KOPT-K1 (cell line): Measurements from ENCODE around the gene PTPRJ.

Experiments
- H3K27ac ChIP-seq: fragments of 200-600 bp; sonication (generic); 2 replicates; pipeline ENCODE4 v1.5.1; 2016; ENCODE audit warnings: antibody characterized with exemption, mild to moderate bottlenecking, low read depth, low read length; ENCODE audit not compliant: poor library complexity, severe bottlenecking
- H3K36me3 ChIP-seq: fragments of 200-600 bp; sonication (generic); 2 replicates; pipeline ENCODE4 v1.5.1; 2017; ENCODE audit warnings: antibody characterized with exemption, mild to moderate bottlenecking, low read length, moderate library complexity; ENCODE audit not compliant: insufficient read depth
- H3K9me3 ChIP-seq: fragments of 200-600 bp; sonication (generic); 2 replicates; pipeline ENCODE4 v1.5.1; 2017; ENCODE audit warnings: antibody characterized with exemption, low read length, mild to moderate bottlenecking; ENCODE audit not compliant: insufficient read depth, poor library complexity, severe bottlenecking

The PTPRJ gene

GRCh38 chr11:48091426-48092102, 111.2 kb downstream of the PTPRJ start:
- Histone ChIP-seq H3K36me3 (no peaks in the 10 kb centered on the region), H3K9me3 (no peaks in the 10 kb centered on the region), H3K27ac (no peak overlapping the region)

GRCh38 chr11:48093323-48093722, 113.0 kb downstream of the PTPRJ start:
- Histone ChIP-seq H3K9me3 (no peaks in the 10 kb centered on the region), H3K36me3 (no peaks in the 10 kb centered on the region), H3K27ac (no peak overlapping the region)

DNA sequence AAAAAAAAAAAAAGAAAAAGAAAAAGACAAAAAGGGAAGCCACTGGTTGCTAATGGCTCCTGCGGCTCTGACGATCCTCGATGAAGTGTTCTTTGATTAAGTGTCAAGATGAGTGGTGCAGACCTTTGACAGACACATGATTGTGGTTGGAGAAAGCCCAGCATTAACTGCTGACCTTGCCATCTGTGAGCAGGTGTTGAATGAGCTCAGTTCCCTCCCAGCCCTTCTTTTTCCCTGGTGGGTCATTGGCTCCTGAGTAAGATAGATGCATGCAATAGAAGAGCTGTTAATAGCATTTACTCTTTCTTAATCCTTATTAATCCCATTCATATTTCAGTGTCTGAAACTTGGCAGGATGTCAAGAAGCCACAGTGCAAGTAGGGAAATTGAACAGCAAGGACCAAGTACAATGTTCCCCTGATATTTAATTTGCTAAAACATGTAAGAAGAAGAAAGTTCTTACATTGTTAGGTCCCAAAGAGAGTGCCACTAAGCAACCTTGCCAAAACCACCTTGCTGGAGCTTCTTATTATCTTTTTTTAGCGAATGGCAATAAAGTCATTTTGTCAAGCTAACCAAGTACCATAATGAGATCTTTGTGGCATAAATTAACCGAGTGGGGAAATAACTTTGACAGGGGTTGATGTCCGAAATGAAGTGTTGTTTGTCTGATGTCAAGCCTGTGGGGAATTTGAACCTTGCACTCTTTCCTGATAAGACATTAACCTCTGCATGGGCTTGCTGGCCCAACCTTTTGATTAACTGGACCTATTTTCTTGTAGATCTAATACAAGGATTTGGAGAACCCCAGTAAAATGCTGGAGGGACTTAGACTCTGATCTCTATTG, 113.7 kb downstream of the PTPRJ start:
- no peak overlapping the region for H3K27ac ChIP-seq
- no peaks in the 10 kb centered on the region for H3K9me3 ChIP-seq
- no peaks in the 10 kb centered on the region for H3K36me3 ChIP-seq

GRCh38 chr11:48094643-48095339, 114.4 kb downstream of the PTPRJ start:
- no peaks in the 10 kb centered on the region for H3K9me3 ChIP-seq
- H3K36me3 ChIP-seq, result no peaks in the 10 kb centered on the region
- no peak overlapping the region for H3K27ac ChIP-seq

- Histone ChIP-seq H3K36me3 (no peaks in the 10 kb centered on the region), H3K27ac (no peak overlapping the region), H3K9me3 (no peaks in the 10 kb centered on the region)
These were observed 115.6 kb downstream of the PTPRJ start for GRCh38 chr11:48095779-48096470.

DNA sequence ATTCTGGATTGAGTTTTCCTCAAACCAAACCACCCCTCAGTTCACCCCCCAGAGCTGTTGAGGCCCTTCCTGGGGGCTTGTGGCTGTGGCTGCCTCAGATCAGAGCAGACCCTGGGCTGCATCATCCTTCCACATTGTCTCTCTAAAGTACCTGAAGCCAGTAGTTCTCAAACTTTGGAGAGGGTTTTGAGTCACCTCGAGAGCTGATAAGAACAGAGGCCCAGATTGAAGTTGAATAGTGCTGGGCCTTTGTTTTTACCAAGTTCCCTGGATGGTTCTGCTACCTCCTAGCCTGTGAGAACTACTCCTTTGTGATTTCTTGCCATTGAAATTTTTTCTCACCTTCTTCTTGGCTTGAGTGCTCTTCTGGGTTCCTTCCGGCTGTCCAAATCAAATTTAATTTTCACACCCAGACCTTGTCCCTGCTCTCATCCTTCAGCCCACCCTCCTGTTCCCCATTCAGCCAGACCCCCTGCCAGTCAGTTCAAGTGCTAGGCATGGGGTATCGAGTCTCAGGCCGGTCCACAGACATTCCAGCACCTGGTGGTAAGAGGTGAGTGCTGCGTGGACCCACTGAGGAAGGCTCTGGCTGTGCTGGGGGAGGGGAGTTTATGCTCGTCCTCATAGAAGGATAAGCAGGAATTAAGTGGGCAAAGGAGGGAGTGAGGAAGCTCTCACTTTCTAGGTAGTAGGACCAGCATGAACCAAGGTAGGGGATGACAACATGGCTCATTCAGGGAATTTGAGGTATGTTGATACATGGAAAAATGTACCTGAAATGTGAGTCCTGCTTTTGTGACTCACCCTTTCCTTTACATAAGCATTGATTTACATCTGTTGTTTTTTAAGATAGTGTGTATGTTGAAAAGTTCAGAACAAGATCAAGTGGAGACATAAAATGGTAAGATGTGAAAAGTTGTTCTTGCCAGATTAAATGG, 116.5 kb downstream of the PTPRJ start:
- Histone ChIP-seq H3K36me3 (no peaks in the 10 kb centered on the region), H3K9me3 (no peaks in the 10 kb centered on the region), H3K27ac (no peak overlapping the region)

DNA sequence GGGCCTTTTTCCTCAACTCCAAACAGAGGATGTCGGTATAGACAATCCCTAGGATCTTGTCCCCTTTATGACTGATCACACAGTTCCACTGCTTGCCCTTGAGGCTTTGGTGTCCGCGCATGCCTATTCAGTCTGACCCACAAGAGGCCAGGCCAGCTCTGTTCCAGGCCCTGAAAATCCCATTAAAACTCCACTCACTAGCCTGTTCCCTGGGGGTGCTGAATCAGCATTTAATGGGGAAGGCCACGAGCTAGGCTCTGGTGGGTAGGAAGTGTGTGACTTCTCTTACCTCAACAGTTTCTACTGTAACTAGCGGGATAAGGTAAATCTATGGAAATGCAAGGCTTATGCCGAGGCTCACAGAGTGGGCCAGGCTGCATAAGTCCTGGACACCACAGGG, 117.7 kb downstream of the PTPRJ start:
- Histone ChIP-seq H3K27ac (no peak overlapping the region), H3K9me3 (no peaks in the 10 kb centered on the region)

DNA sequence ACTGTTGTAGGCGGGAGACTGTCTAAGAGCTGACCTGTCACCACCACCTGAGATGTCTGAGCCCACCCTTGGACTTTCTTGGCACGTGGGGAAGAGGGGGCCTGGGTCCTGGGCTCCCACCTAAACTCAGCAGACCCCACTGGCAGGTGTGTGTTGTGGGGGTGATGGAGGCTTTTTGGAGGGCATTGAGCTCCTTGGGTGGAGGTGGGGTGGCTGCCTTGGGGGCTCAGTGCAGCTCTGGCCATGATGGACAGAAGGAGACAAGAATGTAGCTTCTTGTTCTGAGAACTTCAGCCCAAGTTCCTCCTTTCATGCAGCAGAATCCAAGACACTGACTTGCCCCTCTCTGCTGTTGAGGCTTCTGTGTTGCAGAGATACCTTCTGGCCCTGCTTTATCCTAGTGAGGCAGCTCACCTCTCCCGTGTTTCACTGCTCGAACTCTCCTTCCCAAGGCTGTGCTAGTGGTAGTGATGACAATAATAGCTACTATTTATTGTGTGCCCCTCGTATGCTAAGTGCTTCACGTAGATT, 119.6 kb downstream of the PTPRJ start:
- Histone ChIP-seq H3K36me3 (no peaks in the 10 kb centered on the region), H3K9me3 (no peaks in the 10 kb centered on the region), H3K27ac (no peak overlapping the region)

More for the DNA sequence above, 117.7 kb downstream of the PTPRJ start:
- H3K36me3 ChIP-seq, result no peaks in the 10 kb centered on the region

DNA sequence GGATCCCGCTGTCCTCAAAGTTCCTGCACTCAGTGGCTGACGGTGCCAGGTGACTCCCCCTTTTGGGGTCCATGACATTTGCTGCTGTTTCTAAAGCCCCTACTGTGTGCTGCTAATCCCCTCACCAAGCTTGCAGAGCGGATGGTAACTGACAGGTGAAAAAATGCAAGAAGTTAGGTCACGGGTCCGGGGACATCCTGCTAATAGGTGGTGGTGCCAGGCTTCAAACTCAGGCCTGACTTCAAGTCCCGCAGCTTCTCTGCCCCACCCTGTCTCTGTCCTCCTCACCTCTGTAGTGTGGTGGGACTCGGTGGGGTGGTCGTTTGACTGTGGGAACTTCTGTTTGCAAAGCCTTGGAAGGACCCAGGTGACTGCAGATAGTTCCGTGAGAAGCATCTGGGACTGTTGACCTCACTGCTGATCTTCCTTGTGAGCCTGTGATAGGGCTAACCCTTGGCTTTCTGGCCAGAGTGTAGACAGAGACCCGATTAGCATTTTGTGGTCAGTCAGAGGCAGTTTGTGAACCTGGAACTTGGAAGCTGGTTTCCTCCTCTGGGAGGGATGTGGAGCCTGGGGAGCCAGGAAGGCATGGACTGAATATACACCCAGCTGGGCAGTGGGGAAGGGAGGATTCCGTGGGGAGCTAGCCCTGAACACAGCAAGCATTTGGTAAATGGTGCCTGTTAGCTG, 120.8 kb downstream of the PTPRJ start:
- Histone ChIP-seq H3K36me3 (no peaks in the 10 kb centered on the region), H3K27ac (no peak overlapping the region), H3K9me3 (no peaks in the 10 kb centered on the region)

GRCh38 chr11:48101958-48102357, 121.6 kb downstream of the PTPRJ start:
- H3K9me3 ChIP-seq, result no peaks in the 10 kb centered on the region
- no peak overlapping the region for H3K27ac ChIP-seq
- no peaks in the 10 kb centered on the region for H3K36me3 ChIP-seq

GRCh38 chr11:48103621-48104567, 123.5 kb downstream of the PTPRJ start:
- Histone ChIP-seq H3K9me3 (no peaks in the 10 kb centered on the region), H3K36me3 (no peaks in the 10 kb centered on the region), H3K27ac (no peak overlapping the region)

GRCh38 chr11:48104568-48104924, 124.2 kb downstream of the PTPRJ start:
- Histone ChIP-seq H3K9me3 (no peaks in the 10 kb centered on the region), H3K27ac (no peak overlapping the region), H3K36me3 (no peaks in the 10 kb centered on the region)
